Right lobe of liver (tissue), 6 donors: Measurements from ENCODE around the gene UBE2F. TPM values are rescaled to one million over a fixed set of nuclear protein-coding genes. Genes with fewer than 3 reads are reported as not detected.

Experiments
- ATAC-seq, 4 donors: fragments of 200-7000 bp; cut with Tn5 transposase; one replicate each; pipeline ENCODE4 v1.9.1; 2020; ENCODE audit warnings: mild to moderate bottlenecking in 4 of 4, moderate library complexity in 4 of 4
- DNase-seq, 3 donors: peaks; one replicate each; pipeline ENCODE4 v3.0.0-alpha.2; 2020
- H3K27ac ChIP-seq, 3 donors: fragments of 200-600 bp; one replicate each; pipeline ENCODE4 v1.8.0; 2022
- H3K27me3 ChIP-seq, 2 donors: fragments of 200-600 bp; one replicate each; pipeline ENCODE4 v1.8.0; 2022
- H3K36me3 ChIP-seq, 4 donors: fragments of 200-600 bp; sonication (generic) in 1 of 4; one replicate each; pipeline versions ENCODE4 v1.5.1 to v1.8.0; 2017 to 2022; ENCODE audit warnings: control low read depth in 1 of 4
- H3K4me1 ChIP-seq, 4 donors: fragments of 200-600 bp; sonication (generic) in 1 of 4; one replicate each; pipeline versions ENCODE4 v1.5.1 to v1.8.0; 2017 to 2022; ENCODE audit warnings: control low read depth in 1 of 4
- H3K4me3 ChIP-seq, 3 donors: fragments of 200-600 bp; one replicate each; pipeline ENCODE4 v1.8.0; 2022
- H3K9me3 ChIP-seq, 4 donors: fragments of 200-600 bp; sonication (generic) in 1 of 4; one replicate each; pipeline versions ENCODE4 v1.5.1 to v1.8.0; 2017 to 2022; ENCODE audit warnings: control low read depth in 1 of 4
- POLR2A ChIP-seq: fragments of 450-650 bp; IDR thresholded peaks from one replicate; pipeline ENCODE4 v1.6.1; 2017; ENCODE audit warnings: antibody characterized with exemption, mild to moderate bottlenecking
- WGBS: methylation state at CpG from one replicate; pipeline ENCODE4 v1.1.6; 2018; ENCODE audit warnings: low coverage, low lambda C conversion rate; ENCODE audit not compliant: insufficient coverage; ENCODE audit errors: missing lambda C conversion rate; 5-methylcytosine and 5-hydroxymethylcytosine counted together
- intact Hi-C, 2 donors: fragments of 100-400 bp; cut with DNase I; formaldehyde crosslinking; loops; one replicate each; pipeline versions ENCODE4 v1.11.2 to v1.14.1; 2022
- total RNA-seq, 6 experiments: library from RNA; depleted of rRNA in 2 of 6; stranded (reverse); fragments of >200 nt in 2 of 6; fragmentation: NEBNext Ultra II Directional in 3 of 6; extraction: Animal tissue kit (Norgen Biotek cat#: 25700) in 3 of 6; gene quantifications; one replicate each; pipeline versions ENCODE4 v1.1.0 to v1.2.4, GENCODE V29; 2016 to 2023
- TF ChIP-seq, protein P1 (sequence below), 4 donors: fragments of 200-600 bp in 3 of 4; fragments of 450-650 bp in 1 of 4; IDR thresholded peaks; one replicate each; pipeline versions ENCODE4 v1.5.1 to v1.8.0; 2016 to 2022; ENCODE audit warnings: antibody characterized with exemption in 4 of 4, mild to moderate bottlenecking in 2 of 4
- donor health status: DM: no; HTN: yes; CAD: no.
- donor health status: DM: no; HTN: no; CAD: no.
- donor health status: DM: no; HTN: no; CAD: no.
- donor health status: DM: no; HTN: yes; CAD: no.
- donor health status: DM: no; HTN: yes; CAD: no.

UBE2F gene
- total RNA-seq, 6 experiments from 2014 or later = 23.3 to 44.9 (median 28.3) TPM

DNA sequence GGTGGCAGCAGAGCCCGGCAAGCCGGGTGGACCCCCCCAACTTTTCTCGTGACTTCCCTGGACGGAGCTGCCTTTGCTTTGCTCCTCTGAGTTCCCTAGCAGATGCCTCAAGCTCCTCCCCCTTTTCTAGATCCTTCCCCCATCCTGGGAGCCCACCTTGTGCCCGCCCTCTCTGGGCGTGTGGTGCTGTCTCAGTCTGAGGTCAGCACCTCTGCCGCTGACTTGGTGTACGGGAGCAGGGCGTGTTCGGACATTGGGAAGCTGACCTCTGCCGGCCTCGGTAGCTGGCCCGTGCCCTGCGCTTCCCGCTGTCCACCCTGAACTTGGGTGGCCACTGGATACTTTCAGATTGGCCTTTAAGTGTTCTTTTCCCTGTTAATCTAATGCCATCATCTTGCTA lies 113.7 kb downstream of the UBE2F start:
- H3K36me3 ChIP-seq = peaks cover 0 to 32% (median 9%) of the 10 kb centered on the region in 4 donors
- H3K4me1 ChIP-seq = peaks cover 0 to 42% (median 17%) of the 10 kb centered on the region in 4 donors
- no peak for TF ChIP-seq POLR2A
- peak in 3 of 4 donors; percentile 26 to 80 (median 33) for ATAC-seq
- H3K27ac ChIP-seq = peak overlapping the region; percentile 22 to 79 (median 27)
- no peaks in the 10 kb centered on the region for H3K27me3 ChIP-seq
- peak in 1 of 3 donors; percentile 86 for DNase-seq
- intact Hi-C loops = no loop called here
- H3K9me3 ChIP-seq = no peaks in the 10 kb centered on the region
- H3K4me3 ChIP-seq = peak overlapping the region in 1 of 3 donors; percentile 8
- no CpG with 5 or more reads among the region's 15 CpGs for WGBS

DNA sequence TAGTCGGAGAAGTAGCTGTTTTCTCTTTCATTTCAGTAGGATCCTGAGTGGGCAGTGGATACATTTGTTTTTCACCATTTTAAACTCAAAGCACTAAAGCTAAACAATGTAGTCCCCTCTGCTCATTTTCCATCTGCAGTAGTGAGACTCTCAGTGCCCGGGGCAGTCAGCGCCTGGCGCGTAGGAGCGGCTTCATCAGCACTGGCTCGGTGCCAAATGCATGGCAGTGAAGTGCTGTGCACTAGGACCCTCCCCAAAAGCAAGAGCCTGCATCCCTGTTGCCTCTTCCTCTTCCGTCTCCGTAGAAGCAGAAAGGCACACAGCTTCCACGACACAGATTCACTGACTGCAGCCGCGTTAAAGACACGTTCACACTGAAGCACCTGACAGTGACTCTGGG lies 114.3 kb downstream of the UBE2F start:
- intact Hi-C loops = no loop called here
- Histone ChIP-seq H3K4me3 (peak overlapping the region in 1 of 3 donors; percentile 18), H3K36me3 (peaks cover 0 to 38% (median 12%) of the 10 kb centered on the region in 4 donors), H3K4me1 (peaks cover 0 to 42% (median 17%) of the 10 kb centered on the region in 4 donors), H3K27me3 (no peaks in the 10 kb centered on the region), H3K27ac (peak overlapping the region in 1 of 3 donors; percentile 79), H3K9me3 (no peaks in the 10 kb centered on the region)
- no peak for DNase-seq
- no peak for TF ChIP-seq POLR2A
- TF ChIP-seq, protein P1, sequence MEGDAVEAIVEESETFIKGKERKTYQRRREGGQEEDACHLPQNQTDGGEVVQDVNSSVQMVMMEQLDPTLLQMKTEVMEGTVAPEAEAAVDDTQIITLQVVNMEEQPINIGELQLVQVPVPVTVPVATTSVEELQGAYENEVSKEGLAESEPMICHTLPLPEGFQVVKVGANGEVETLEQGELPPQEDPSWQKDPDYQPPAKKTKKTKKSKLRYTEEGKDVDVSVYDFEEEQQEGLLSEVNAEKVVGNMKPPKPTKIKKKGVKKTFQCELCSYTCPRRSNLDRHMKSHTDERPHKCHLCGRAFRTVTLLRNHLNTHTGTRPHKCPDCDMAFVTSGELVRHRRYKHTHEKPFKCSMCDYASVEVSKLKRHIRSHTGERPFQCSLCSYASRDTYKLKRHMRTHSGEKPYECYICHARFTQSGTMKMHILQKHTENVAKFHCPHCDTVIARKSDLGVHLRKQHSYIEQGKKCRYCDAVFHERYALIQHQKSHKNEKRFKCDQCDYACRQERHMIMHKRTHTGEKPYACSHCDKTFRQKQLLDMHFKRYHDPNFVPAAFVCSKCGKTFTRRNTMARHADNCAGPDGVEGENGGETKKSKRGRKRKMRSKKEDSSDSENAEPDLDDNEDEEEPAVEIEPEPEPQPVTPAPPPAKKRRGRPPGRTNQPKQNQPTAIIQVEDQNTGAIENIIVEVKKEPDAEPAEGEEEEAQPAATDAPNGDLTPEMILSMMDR (IDR thresholded peaks at IDR 0.05) = no peak
- peak in 1 of 4 donors; percentile 27 for ATAC-seq
- WGBS = 100% methylated on average over 5 of the region's 13 CpGs

DNA sequence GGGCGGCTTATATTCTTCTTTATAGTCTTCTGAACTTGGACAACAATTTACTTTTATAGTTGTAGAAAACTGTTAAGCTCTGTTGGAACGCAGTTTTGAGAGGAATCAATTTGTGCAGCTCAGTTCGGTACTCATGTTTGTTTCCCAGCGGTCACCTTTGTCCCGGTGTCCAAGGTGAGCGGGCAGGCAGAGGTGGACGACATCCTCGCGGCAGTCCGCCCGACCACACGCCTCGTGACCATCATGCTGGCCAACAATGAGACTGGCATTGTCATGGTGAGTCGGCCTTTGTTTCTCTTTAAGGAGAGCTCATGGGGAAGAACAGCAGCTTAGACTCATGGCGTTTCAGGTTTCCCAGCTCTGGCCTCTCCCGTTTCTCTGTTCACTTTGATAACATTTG lies 114.7 kb downstream of the UBE2F start:
- Histone ChIP-seq H3K27ac (peak overlapping the region in 1 of 3 donors; percentile 79), H3K4me3 (peak overlapping the region in 1 of 3 donors; percentile 18), H3K27me3 (no peaks in the 10 kb centered on the region), H3K9me3 (no peaks in the 10 kb centered on the region), H3K36me3 (peaks cover 0 to 38% (median 14%) of the 10 kb centered on the region in 4 donors), H3K4me1 (peaks cover 0 to 42% (median 17%) of the 10 kb centered on the region in 4 donors)
- TF ChIP-seq, protein P1 (IDR thresholded peaks at IDR 0.05) = no peak
- intact Hi-C loops = no loop called here
- peak in 2 of 3 donors; percentile 68 to 85 for DNase-seq
- peak in 3 of 4 donors; percentile 37 to 65 (median 59) for ATAC-seq
- 74% methylated on average over 7 of the region's 16 CpGs for WGBS

DNA sequence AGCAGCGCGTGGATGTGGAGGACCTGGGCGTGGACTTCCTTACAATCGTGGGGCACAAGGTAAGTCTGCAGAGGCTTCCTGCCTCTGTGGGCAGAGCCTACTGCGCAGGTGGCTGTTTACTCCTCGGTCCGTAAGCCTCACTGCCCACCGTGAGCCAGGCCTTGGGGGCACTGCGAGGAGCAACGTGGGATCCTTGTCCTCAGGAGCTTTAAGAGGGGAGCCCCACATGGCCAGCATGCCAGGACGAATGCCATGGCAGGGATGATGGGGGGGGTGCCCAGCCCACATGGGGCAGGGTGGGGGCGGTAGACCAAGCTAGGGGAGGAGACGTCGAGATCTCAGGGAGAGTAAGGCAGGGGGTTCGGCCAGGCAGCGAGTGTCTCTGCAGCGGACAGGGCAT lies 115.3 kb downstream of the UBE2F start:
- DNase-seq (no peak), ATAC-seq (no peak)
- Histone ChIP-seq H3K4me1 (peaks cover 0 to 42% (median 14%) of the 10 kb centered on the region in 4 donors), H3K9me3 (no peaks in the 10 kb centered on the region), H3K27me3 (no peaks in the 10 kb centered on the region), H3K27ac (peak overlapping the region in 1 of 3 donors; percentile 79), H3K36me3 (peaks cover 0 to 38% (median 14%) of the 10 kb centered on the region in 4 donors), H3K4me3 (peak overlapping the region in 1 of 3 donors; percentile 3)
- no peak for TF ChIP-seq POLR2A
- TF ChIP-seq, protein P1 (IDR thresholded peaks at IDR 0.05) = no peak
- intact Hi-C loops = no loop called here
- WGBS = 81% methylated on average over 5 of the region's 17 CpGs

DNA sequence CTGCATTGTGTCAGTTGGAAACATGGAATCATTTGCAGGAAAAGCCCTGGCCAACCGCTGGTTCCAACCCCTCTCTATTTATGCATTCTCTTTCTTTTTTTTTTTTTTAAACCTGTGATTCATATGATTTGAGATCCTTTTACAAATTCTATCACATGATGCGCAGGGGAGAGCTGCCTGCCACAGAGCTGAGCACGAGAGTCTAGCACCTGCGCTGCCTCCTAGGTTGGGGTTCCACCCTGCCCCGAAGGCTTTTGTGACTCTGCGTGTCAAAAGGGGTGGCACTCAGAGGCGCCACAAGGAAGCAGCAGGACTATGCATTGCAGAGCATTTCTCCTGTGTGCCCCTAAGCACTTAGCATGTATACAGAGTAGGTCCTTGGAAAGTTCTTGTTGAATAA lies 116.0 kb downstream of the UBE2F start:
- peaks cover 0 to 36% (median 11%) of the 10 kb centered on the region in 4 donors for H3K4me1 ChIP-seq

More for the DNA sequence above, 116.0 kb downstream of the UBE2F start:
- intact Hi-C loops = no loop called here
- DNase-seq = no peak
- no peak for ATAC-seq
- H3K27me3 ChIP-seq = no peaks in the 10 kb centered on the region
- peaks cover 0 to 38% (median 14%) of the 10 kb centered on the region in 4 donors for H3K36me3 ChIP-seq
- 100% methylated on average over 4 of the region's 7 CpGs for WGBS
- no peak overlapping the region for H3K27ac ChIP-seq
- TF ChIP-seq, protein P1 (IDR thresholded peaks at IDR 0.05) = no peak
- no peak for TF ChIP-seq POLR2A
- H3K4me3 ChIP-seq = no peak overlapping the region
- no peaks in the 10 kb centered on the region for H3K9me3 ChIP-seq
